SK-N-MC (cell line): ENCODE results near the gene GABRB3.

Experiments used
- EZH2 ChIP-seq: fragments of 200-600 bp; sonication (generic); IDR thresholded peaks from one replicate; pipeline ENCODE4 v1.6.1; 2017; ENCODE audit warnings: antibody characterized with exemption
- FOXP2 ChIP-seq: optimal IDR thresholded peaks from 2 replicates; pipeline ENCODE3; 2011; ENCODE audit warnings: mild to moderate bottlenecking, moderate library complexity; ENCODE audit not compliant: insufficient read depth; ENCODE audit errors: extremely low read length, control extremely low read depth
- POLR2AphosphoS5 ChIP-seq: IDR thresholded peaks from 2 replicates; pipeline ENCODE4 v1.6.1; 2012; ENCODE audit warnings: mild to moderate bottlenecking, low read depth, low read length, borderline replicate concordance

- TF ChIP-seq EZH2 (no peak), POLR2AphosphoS5 (no peak), FOXP2 (no peak)
Measured at GRCh38 chr15:26738996-26739395, 33.9 kb downstream of the GABRB3 start.
